GM19023 (cell line): ENCODE data around the gene PITPNM3.
"Not testable (repeated sequence)": the region's sequence is repeated elsewhere in the genome, so short reads cannot be mapped to it uniquely, and the experiment has no call there.

Experiments used
- ATAC-seq: cut with Tn5 transposase; IDR thresholded peaks from one replicate; pipeline ENCODE4 v1.9.1; 2021; ENCODE audit warnings: mild to moderate bottlenecking, moderate library complexity; ENCODE audit not compliant: unreplicated experiment

Gene PITPNM3

DNA sequence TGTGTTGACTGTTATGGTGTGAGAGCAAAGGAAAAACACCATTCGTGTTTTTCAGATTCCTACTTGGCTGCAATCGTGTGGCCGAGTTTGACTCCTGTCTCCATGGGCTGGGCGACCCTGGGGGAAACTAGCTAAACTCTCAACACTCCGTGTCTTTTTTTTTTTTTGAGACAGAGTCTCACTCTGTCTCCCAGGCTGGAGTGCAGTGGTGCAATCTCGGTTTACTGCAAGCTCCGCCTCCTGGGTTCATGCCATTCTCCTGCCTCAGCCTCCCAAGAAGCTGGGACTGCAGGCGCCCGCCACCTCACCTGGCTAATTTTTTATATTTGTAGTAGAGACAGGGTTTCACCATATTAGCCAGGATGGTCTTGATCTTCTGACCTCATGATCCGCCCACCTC is 73.6 kb downstream of the PITPNM3 start:
- not testable (repeated sequence) for ATAC-seq

DNA sequence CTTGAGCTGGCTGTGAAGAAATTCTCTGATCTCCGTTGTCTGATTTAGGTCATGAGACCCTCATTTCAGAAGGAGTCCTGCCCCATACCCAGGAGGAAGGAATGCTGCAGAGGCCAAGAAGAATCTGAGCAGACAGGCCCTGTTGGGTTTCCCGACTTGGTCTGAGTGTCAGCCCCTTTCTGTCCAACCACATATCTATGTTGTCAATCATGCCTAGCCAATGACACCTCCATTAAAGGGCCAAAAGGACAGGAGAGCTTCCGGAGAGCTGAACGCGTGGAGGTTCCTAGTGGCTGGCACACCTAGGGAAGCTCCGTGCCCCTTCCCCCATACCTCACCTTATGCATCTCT is 74.3 kb downstream of the PITPNM3 start:
- ATAC-seq: no peak

DNA sequence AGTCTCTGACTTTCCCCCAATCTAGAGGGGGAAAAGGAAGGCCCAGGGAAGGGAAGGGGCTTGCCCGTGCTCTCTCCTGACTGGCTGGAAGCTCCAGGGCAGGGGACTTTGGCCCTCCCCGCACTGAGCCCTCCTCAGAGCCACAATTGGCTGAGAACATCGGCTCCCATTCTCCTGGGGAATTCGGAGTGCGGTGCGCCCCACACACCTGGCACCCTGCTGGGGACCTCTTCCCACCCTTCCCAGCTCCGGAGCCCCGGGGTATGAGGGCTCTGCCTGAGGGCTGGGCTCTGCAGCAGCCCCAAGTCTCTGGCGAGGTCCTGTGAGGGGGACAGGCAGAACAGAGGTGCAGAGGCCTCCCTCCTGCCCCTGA is 76.1 kb downstream of the PITPNM3 start:
- ATAC-seq: no peak

GRCh38 chr17:6479622-6480302 is 76.6 kb downstream of the PITPNM3 start:
- ATAC-seq: no peak

GRCh38 chr17:6478486-6478885 is 77.9 kb downstream of the PITPNM3 start:
- ATAC-seq: no peak

DNA sequence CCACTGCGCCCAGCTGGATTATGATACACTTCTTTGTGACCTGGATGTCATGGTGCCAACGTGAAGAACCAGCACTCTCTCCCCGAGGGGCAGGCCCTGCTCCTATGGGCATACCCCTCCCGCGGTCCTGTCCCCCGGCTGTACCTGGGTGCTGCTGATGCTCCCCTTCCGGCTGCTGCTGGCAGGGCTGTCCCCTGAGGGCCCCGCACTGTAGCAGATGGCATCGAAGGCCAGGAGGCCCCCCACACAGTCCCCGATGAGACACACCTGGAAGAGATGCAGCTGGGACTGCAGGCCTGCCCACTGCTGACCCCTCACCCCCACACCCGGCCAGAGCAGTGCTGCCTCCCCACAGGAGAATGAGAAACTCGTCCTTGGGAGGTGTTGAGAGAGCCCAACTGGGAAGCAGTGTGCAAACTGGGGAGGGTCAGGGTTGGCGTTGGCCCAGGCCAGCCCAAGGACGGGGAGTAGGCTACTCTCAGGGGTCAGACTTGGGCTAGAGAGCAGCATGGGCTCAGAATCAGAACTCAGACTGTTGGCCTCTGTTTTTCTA is 78.4 kb downstream of the PITPNM3 start:
- ATAC-seq: no peak

- no peak for ATAC-seq
Measured at GRCh38 chr17:6476810-6477179, 79.6 kb downstream of the PITPNM3 start.

DNA sequence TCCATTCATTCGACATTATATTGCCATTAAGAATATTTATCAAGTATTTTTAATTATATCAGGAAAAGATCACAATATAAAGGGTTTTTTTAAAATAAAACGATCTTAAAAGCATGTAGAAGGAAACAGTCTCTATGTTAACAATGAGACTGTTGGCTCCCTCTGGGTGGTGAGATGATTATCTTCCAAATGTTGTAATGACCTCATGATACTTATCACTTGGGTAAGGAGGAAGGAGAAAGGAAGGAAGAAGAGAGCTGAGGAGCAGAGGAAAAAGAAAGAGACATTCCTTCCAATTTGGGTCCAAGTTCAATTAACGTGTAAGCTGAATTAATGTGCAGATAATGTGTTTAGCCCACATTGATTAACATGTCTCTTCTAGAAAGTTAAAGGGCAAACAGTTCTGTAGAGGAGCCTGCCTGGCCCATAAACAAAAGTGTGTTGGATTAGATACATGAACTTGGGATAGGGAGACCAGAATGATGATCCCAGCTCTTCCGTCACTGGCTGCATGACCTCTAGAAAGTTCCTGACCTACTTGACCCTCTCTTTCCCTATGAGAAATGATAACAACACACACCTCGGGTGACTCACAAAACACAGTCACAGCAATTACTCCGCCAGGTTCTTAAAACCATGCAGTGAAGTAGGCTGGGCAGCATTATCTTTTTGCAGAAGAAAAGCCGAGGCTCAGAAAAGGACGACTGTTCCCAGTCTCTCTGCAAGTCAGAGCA is 80.1 kb downstream of the PITPNM3 start:
- ATAC-seq: no peak

- ATAC-seq: no peak
Measured at GRCh38 chr17:6475411-6475810, 80.9 kb downstream of the PITPNM3 start.

GRCh38 chr17:6474906-6475305 is 81.4 kb downstream of the PITPNM3 start:
- ATAC-seq: no peak

DNA sequence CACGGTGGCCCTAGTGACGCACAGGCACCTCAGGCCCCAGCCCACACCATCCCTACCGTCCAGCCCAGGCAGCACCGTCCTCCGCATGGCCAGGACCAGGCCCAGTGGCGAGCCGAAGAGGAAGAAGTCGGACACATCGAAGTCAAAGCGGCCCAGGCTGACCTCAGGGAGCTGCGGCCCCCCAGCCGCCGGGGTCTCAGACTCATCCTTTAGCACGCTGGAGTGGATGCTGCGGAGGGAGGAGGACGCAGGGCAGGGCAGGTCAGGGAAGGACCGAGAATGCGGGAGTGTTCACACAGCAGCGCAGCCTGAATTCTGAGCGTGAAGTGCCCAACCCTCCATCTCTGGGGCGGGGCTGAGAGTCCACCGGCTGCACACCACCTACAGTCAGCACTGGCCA is 82.0 kb downstream of the PITPNM3 start:
- no peak for ATAC-seq

GRCh38 chr17:6473128-6473767 is 83.1 kb downstream of the PITPNM3 start:
- ATAC-seq: no peak

GRCh38 chr17:6472517-6472916 is 83.8 kb downstream of the PITPNM3 start:
- ATAC-seq: no peak

DNA sequence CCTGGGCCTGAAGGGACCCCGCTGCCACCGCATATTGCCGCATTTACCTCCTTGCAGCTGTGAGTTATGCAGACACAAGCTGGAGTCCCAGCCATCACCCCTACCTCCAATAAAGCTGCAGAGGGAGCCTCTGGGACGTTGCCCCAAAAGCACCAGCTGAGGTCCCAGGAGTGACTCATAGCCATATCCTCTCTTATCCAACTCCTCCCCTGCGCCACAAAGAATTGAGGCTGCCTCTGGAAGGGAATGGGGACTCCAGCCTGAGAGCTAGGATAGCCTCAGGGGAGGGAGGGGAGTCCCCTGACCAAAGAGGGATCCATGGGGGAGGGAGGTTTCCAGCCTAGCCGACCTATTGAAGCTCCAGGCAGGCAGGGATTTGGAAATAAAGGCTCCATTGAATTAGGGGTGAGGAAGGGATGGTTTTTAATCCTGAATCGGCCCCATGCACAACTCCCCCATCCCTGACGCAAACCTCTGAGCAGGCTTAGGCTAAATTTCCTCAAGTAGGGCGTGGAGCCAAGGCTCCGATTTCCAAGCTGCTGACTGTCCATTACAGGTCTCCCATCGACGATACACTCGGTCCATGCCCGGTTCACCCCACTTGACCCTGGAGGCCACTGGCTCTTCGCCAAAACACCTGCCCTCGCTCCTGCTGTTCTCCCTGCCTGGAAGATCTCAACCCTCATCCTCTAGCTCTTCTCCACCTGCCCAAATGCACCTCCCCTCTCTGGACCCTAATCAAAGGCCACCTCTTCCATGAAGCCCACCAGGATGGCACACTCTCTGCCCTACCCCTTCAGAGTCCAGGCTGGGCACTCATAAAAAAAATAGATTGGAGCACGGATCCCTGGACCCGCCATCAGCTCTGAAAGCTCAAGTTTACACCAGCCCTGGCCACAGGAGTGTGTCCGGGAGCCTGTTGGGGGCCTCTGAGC is 84.6 kb downstream of the PITPNM3 start:
- ATAC-seq: no peak

DNA sequence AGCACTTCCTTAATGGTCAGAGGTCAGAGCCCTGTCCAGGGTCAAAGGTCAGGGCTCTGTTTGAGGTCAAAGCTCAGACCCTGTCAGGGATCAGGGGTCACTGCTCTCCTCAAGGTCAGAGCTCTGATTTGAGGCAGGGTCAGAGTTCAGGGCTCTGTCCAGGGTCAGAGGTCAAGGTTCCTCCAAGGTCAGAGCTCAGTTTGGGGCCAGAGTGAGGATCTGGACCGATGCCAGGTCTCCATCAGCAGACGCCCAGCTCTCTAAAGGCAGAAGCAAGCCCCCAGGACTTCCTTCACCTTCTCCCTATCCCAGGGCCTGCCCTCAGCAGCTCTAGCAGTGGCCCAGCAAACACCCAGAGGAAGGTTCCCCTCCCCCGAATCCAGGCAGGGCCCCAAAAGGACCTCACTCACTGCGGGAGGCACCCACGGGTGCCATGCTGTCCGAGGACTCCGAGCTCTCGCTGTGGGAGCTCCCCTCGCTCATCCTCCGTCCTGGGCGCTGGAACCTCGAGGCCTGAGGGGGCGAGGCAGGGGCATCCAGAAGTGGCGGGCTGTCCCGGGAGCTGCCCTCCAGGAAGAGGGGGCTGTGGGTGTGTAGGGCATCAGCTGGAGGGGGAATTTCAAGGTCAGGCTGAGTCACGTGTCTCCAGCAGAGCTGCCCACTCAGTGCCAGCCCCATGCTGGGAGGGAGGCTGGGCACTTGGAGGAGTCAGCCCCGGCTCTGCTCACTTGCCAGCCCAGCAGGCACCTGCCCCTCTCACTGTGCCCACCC is 85.4 kb downstream of the PITPNM3 start:
- no peak for ATAC-seq

DNA sequence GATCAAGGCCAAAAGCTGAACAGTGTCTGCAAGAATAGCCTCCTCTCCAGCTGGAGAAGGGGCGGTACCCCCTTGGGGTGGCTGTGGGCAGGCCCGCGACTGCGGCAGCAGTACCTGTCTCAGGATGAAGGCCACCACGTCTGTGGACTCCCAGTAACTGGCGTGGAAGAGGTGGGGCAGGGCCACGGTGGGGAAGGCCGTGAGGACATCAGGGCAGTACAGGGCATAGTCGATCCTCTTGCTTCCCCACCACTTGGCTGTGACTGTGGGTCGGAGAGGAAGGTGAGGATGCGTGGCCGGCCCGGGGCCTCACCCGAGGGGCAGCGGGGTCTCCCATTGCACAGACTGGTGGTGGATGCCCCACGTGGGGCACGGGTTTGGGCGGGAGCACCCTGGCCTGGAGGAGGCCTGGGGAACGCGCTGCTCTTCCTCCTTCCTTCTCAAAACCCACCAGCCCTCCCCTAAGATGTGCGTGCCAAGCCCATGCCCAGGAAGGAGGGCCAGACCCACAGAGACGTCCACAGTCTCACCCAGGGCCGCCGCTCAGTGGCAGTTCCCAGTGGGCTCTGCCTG is 86.1 kb downstream of the PITPNM3 start:
- ATAC-seq: no peak

GRCh38 chr17:6468051-6468790 is 88.1 kb downstream of the PITPNM3 start:
- no peak for ATAC-seq

DNA sequence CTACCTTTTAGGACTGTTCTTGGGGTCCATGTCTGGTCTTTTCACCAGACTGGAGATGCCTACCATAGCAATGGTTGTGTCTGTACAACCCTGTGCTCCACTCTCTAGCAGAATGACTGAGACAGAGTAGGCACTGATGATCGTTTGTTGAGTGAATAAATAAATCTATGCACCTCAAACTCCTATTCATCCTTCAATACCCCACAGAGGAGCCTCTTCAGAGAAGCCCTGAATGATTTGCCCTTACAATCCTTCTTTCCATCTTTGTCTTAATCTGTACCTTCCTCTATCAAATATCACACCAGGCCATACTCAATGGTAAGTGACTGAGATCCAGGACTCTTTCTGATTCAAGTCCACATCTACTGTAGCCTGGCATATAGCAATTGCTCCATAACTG is 88.8 kb downstream of the PITPNM3 start:
- no peak for ATAC-seq
